ENCODE results near the gene AHCYL1.

The AHCYL1 gene

DNA sequence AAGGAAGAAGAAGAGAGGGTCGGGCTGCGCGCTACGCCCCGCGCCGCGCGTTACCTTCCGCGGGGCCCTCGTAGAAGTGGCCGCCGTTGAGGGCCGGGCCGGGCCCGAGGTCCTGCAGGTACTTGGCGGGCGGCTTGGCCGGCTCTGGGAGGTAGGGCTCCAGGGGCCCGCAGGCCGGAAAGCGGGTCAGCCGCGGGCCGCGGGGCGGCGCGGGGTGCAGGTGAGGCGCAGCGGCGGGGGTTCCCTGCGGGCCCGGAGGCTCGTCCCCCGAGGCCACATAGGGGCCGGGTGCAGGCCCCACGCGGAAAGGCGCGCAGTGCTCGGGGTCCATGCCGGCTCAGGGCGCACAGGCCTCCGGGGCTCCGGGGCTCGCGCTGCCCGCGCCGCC, 85.7 kb downstream of the AHCYL1 start:
- Mint-ChIP-seq H3K36me3 (ENCODE audit: low read depth) (no peaks in the 10 kb centered on the region), H3K4me1 (ENCODE audit: low read depth) (peaks cover 28% of the 10 kb centered on the region), H3K4me3 (peak overlapping the region; percentile 72)

DNA sequence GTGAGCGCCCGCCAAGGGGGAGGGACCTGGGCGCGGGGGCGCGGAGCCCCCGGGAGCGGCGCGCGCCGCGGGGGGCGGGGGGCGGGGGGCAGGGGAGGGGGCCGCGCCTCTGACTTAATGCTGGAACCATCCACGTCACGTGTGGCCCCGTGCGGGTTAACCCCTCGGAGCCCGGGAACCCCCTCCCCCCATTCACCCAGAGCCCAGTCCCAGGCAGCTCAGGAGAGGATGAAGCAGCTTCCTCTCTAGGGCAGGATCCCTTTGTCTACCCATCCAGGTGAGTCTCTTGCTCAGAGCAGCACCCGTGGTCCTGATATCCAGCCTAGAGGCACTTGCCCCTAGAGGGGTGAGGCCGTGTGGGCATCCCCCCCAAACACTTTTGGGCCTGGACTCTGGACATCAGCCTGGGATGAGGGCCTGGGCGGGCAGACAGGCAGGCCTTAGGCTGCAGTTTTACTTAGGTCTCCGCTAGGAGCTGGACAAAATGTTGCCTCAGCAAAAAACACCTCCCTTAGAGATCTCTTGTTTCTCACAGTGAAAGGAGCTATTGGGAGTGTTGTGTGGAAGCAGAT, 86.2 kb downstream of the AHCYL1 start, which contains the start of gene ALX3:
TSS of gene ALX3 (minus strand) at position 2 of the 572 bp plus-strand sequence. CDS start 60 bp downstream, outside the sequence.
- Mint-ChIP-seq H3K9me3 (no peaks in the 10 kb centered on the region), H3K27ac (peak within 1 kb of the TSS; percentile 19), H3K4me3 (peak within 1 kb of the TSS; percentile 72), H3K27me3 (peaks cover 81% of the 10 kb centered on the region), H3K36me3 (ENCODE audit: low read depth) (no peaks in the 10 kb centered on the region), H3K4me1 (ENCODE audit: low read depth) (peaks cover 28% of the 10 kb centered on the region)
- intact Hi-C loops (cut with micrococcal nuclease): no loop called here

More for the DNA sequence above, 85.7 kb downstream of the AHCYL1 start:
- peaks cover 83% of the 10 kb centered on the region for H3K27me3 Mint-ChIP-seq
- intact Hi-C loops (cut with micrococcal nuclease): no loop called here
- peak overlapping the region; percentile 19 for H3K27ac Mint-ChIP-seq
- no peaks in the 10 kb centered on the region for H3K9me3 Mint-ChIP-seq
